ENCODE measurements around the gene NR1H2.

The NR1H2 gene

GRCh38 chr19:50406156-50406820, 30.0 kb downstream of the NR1H2 start:
- no peak for DNase-seq

- DNase-seq: no peak
Observed at GRCh38 chr19:50406829-50407228, 30.6 kb downstream of the NR1H2 start.

- no peak for DNase-seq
Observed at GRCh38 chr19:50409347-50409746, 33.1 kb downstream of the NR1H2 start.

GRCh38 chr19:50410109-50410508, 33.9 kb downstream of the NR1H2 start:
- DNase-seq: no peak

GRCh38 chr19:50412419-50412818, 36.2 kb downstream of the NR1H2 start:
- no peak for DNase-seq

GRCh38 chr19:50413096-50413495, 36.8 kb downstream of the NR1H2 start:
- DNase-seq: no peak

- no peak for DNase-seq
Observed at GRCh38 chr19:50413531-50413930, 37.3 kb downstream of the NR1H2 start.

GRCh38 chr19:50414864-50415660, 38.8 kb downstream of the NR1H2 start:
- DNase-seq: peak; percentile 19

GRCh38 chr19:50415661-50416033, 39.4 kb downstream of the NR1H2 start:
- no peak for DNase-seq

GRCh38 chr19:50416034-50416977, 40.0 kb downstream of the NR1H2 start:
- DNase-seq: no peak

- DNase-seq: no peak
Observed at GRCh38 chr19:50417111-50418081, 41.1 kb downstream of the NR1H2 start.

GRCh38 chr19:50418176-50419021, 42.1 kb downstream of the NR1H2 start, which contains the start of gene SPIB:
TSS of gene SPIB (plus strand) at chr19:50418938. CDS start at chr19:50418963, 25 bp downstream.
- DNase-seq: no peak

- DNase-seq: no peak
Observed at GRCh38 chr19:50419022-50419579, 42.8 kb downstream of the NR1H2 start.

GRCh38 chr19:50419580-50420035, 43.4 kb downstream of the NR1H2 start:
- no peak for DNase-seq

- no peak for DNase-seq
Observed at GRCh38 chr19:50420127-50420526, 43.9 kb downstream of the NR1H2 start.

- DNase-seq: no peak
Observed at GRCh38 chr19:50420808-50421207, 44.6 kb downstream of the NR1H2 start.

GRCh38 chr19:50422397-50423278, 46.4 kb downstream of the NR1H2 start:
- DNase-seq: no peak

- no peak for DNase-seq
Observed at GRCh38 chr19:50423279-50424113, 47.2 kb downstream of the NR1H2 start.

- DNase-seq: no peak
Observed at GRCh38 chr19:50425581-50425980, 49.3 kb downstream of the NR1H2 start.
